ENCODE results near the gene ZNF146. TPM values are rescaled to one million over a fixed set of nuclear protein-coding genes. Genes with fewer than 3 reads are reported as not detected.
A peak's percentile ranks its signal among the peaks of the same experiment; 100 is the strongest.

ZNF146 gene
- total and polyA plus RNA-seq, 2 of the 8 experiments (the other 6 are each of a cell fraction or from before 2014, with no cell fraction given), result 27.0 to 161 TPM

GRCh38 chr19:36245210-36246005 lies 30.5 kb downstream of the ZNF146 start:
- Histone ChIP-seq H3K4me2 (ENCODE audit: insufficient read depth in 1 of 2, low read depth in 2 of 2, low read length in 2 of 2) (peak overlapping the region; percentile 75 to 78), H3K4me3 (ENCODE audit: extremely low read depth in 1 of 4, insufficient read depth in 2 of 4, low read depth in 3 of 4, low read length in 4 of 4) (peak overlapping the region; percentile 31 to 73 (median 52))
- POLR2A ChIA-PET (ENCODE audit: partially characterized antibody), result interaction anchor here (1.0 to 2.8 kb wide), 5 partner anchors 9 to 283 kb away, joined by 3 to 17 read pairs (median 4); partner anchors contain the start of genes ZNF146, ZNF565 and ZNF566
- TF ChIP-seq SRF (IDR thresholded peaks at IDR 0.05; ENCODE audit: low read depth, low read length) (no peak), RNF2 (IDR thresholded peaks at IDR 0.05; ENCODE audit: borderline replicate concordance, low read depth, low read length, missing control alignments, poor library complexity, severe bottlenecking) (no peak), SIRT6 (IDR thresholded peaks at IDR 0.05; ENCODE audit: low read length) (no peak), TBP (IDR thresholded peaks at IDR 0.05; ENCODE audit: low read depth, low read length) (peak; percentile 47; the same call in 1 of the 2 replicates), PHF8 (conservative IDR thresholded peaks at IDR 0.05; ENCODE audit: low read depth, low read length) (peak; percentile 47; the same call in 1 of the 2 replicates), RXRA (IDR thresholded peaks at IDR 0.05; ENCODE audit: insufficient read depth, low read depth, low read length) (no peak), TAF7 (optimal IDR thresholded peaks at IDR 0.05; ENCODE audit: borderline replicate concordance, low read depth, low read length) (no peak), POU5F1 (IDR thresholded peaks at IDR 0.05; ENCODE audit: low read depth, low read length) (no peak), NRF1 (IDR thresholded peaks at IDR 0.05; ENCODE audit: low read depth, low read length) (no peak), RBBP5 (IDR thresholded peaks at IDR 0.05; ENCODE audit: borderline replicate concordance, low read depth, low read length) (peak; percentile 79; the same call in 1 of the 2 replicates), POLR2A (IDR thresholded peaks at IDR 0.05; ENCODE audit: control extremely low read depth in 1 of 2, low read depth in 2 of 2, low read length in 2 of 2) (peak in 1 of 2 experiments; percentile 29; a peak in 1 of 3 replicates)

More at GRCh38 chr19:36245210-36246005, 30.5 kb downstream of the ZNF146 start:
- peak; percentile 46 to 88 for DNase-seq (ENCODE audit: low read depth in 1 of 2, low spot score in 2 of 2)
- Histone ChIP-seq H3K4me1 (replicated peaks in 1 of 4; ENCODE audit: control insufficient read depth in 3 of 4, insufficient read depth in 4 of 4, low read length in 3 of 4) (peaks cover 0 to 7% (median 2%) of the 10 kb centered on the region in 4 experiments; a peak in 4 of 7 replicates), H3K4ac (replicated peaks; ENCODE audit: insufficient read length, low read depth, low read length) (no peak overlapping the region), H2BK5ac (ENCODE audit: low read depth, low read length) (no peak overlapping the region), H3K79me1 (ENCODE audit: low read depth, low read length) (no peaks in the 10 kb centered on the region; the same call in 1 of the 2 replicates), H4K91ac (replicated peaks; ENCODE audit: insufficient read length, low read length) (peak overlapping the region; percentile 61), H2BK20ac (ENCODE audit: low read length) (peak overlapping the region; percentile 61), H2BK12ac (ENCODE audit: low read depth, low read length) (peak overlapping the region; percentile 84; the same call in 1 of the 2 replicates), H2BK120ac (replicated peaks; ENCODE audit: low read depth, low read length) (no peak overlapping the region), H2AK5ac (ENCODE audit: low read depth, low read length) (peak overlapping the region; percentile 41; the same call in 1 of the 2 replicates), H3K79me2 (ENCODE audit: control insufficient read depth in 1 of 2, insufficient read depth in 2 of 2, low read length in 2 of 2) (no peaks in the 10 kb centered on the region), H3K9ac (replicated peaks in 1 of 4; ENCODE audit: extremely low read depth in 1 of 4, low read depth in 3 of 4, low read length in 3 of 4) (peak overlapping the region in 1 of 4 experiments; percentile 1; a peak in 1 of 7 replicates), H2AFZ (ENCODE audit: low read length) (peak overlapping the region; percentile 66; the same call in 1 of the 2 replicates), H3K56ac (replicated peaks; ENCODE audit: insufficient read length, low read depth, low read length) (no peak overlapping the region), H3K27ac (ENCODE audit: low read depth, low read length) (no peak overlapping the region), H3K23ac (ENCODE audit: insufficient read length) (no peak overlapping the region), H3K14ac (ENCODE audit: insufficient read length) (no peak overlapping the region), H4K8ac (ENCODE audit: extremely low read depth, insufficient read depth, low read length) (peak overlapping the region; percentile 88; the same call in 1 of the 2 replicates), H3K18ac (ENCODE audit: extremely low read depth, low read length) (peak overlapping the region; percentile 68; the same call in 1 of the 2 replicates), H2BK15ac (ENCODE audit: low read length) (peak overlapping the region; percentile 99), H3K23me2 (ENCODE audit: low read depth, low read length) (peaks cover 9% of the 10 kb centered on the region), H3K9me3 (ENCODE audit: insufficient read depth in 2 of 2, low read depth in 1 of 2, low read length in 1 of 2) (no peaks in the 10 kb centered on the region; a peak in 1 of 4 replicates), H4K20me1 (replicated peaks in 1 of 2; ENCODE audit: control insufficient read depth in 1 of 2, insufficient read depth in 2 of 2, low read length in 2 of 2) (no peaks in the 10 kb centered on the region), H3K36me3 (ENCODE audit: control insufficient read depth in 2 of 4, insufficient read depth in 4 of 4, low read length in 3 of 4) (no peaks in the 10 kb centered on the region), H4K5ac (ENCODE audit: insufficient read length, low read depth, low read length) (no peak overlapping the region), H3K27me3 (replicated peaks in 1 of 4; ENCODE audit: control insufficient read depth in 3 of 4, extremely low read depth in 1 of 4, insufficient read depth in 3 of 4, low read length in 3 of 4) (peaks cover 0 to 7% (median 2%) of the 10 kb centered on the region in 4 experiments; a peak in 4 of 7 replicates)
- WGBS, 2 experiments (ENCODE audit: extremely low coverage in 1 of 2, insufficient coverage in 1 of 2, insufficient read length in 1 of 2, insufficient replicate concordance in 2 of 2, low coverage in 1 of 2, low lambda C conversion rate in 2 of 2, missing lambda C conversion rate in 1 of 2), result 18% methylated on average over 63 of the region's 63 CpGs; no CpG with 5 or more reads in 1 of the 2 experiments
- FAIRE-seq, result peak; percentile 83
- CTCF ChIA-PET (ENCODE audit: partially characterized antibody), result interaction anchor here (0.8 to 1.5 kb wide), 5 partner anchors 20 to 132 kb away, joined by 3 to 4 read pairs (median 4); no protein-coding TSS in a partner anchor
